Gastroesophageal sphincter (tissue), 4 donors: ENCODE results near the gene TCF25. TPM values are rescaled to one million over a fixed set of nuclear protein-coding genes. Genes with fewer than 3 reads are reported as not detected.

Experiments used
- ATAC-seq: fragments of 150-250 bp; one replicate; pipeline ENCODE4 v1.9.1; 2016; ENCODE audit warnings: mild to moderate bottlenecking, moderate library complexity
- H3K27ac ChIP-seq, 4 donors: fragments of 200-600 bp; sonication (generic) in 3 of 4; 1 replicate in 3 of 4; 2 replicates in 1 of 4; pipeline ENCODE4 v1.5.1; 2016 to 2019
- H3K27me3 ChIP-seq: fragments of 200-600 bp; sonication (generic); one replicate; pipeline ENCODE4 v1.5.1; 2019
- H3K36me3 ChIP-seq, 2 donors: fragments of 200-600 bp; sonication (generic); one replicate each; pipeline ENCODE4 v1.5.1; 2019; ENCODE audit warnings: control low read depth in 1 of 2
- H3K4me1 ChIP-seq, 3 donors: fragments of 200-600 bp; sonication (generic); 1 replicate in 2 of 3; 2 replicates in 1 of 3; pipeline ENCODE4 v1.5.1; 2016 to 2019; ENCODE audit warnings: control low read depth in 2 of 3
- H3K4me3 ChIP-seq, 2 donors: fragments of 200-600 bp; sonication (generic); one replicate each; pipeline ENCODE4 v1.5.1; 2019; ENCODE audit warnings: mild to moderate bottlenecking in 1 of 2, moderate library complexity in 1 of 2
- H3K9me3 ChIP-seq, 3 donors: fragments of 200-600 bp; sonication (generic); one replicate each; pipeline ENCODE4 v1.5.1; 2017 to 2019; ENCODE audit warnings: control low read depth in 2 of 3
- EP300 ChIP-seq: sonication (generic); formaldehyde crosslinking; IDR thresholded peaks from one replicate; pipeline ENCODE4 v1.6.1; 2017; ENCODE audit warnings: antibody characterized with exemption, mild to moderate bottlenecking
- POLR2A ChIP-seq, 2 donors: fragments of 450-650 bp; IDR thresholded peaks; one replicate each; pipeline ENCODE4 v1.6.1; 2017; ENCODE audit warnings: antibody characterized with exemption in 2 of 2, mild to moderate bottlenecking in 2 of 2, moderate library complexity in 1 of 2
- POLR2AphosphoS5 ChIP-seq: sonication (generic); formaldehyde crosslinking; IDR thresholded peaks from one replicate; pipeline ENCODE4 v1.6.1; 2017; ENCODE audit warnings: antibody characterized with exemption
- WGBS, 2 donors: methylation state at CpG; one replicate each; pipeline ENCODE4 v1.1.5; 2018; ENCODE audit warnings: low coverage in 1 of 2; 5-methylcytosine and 5-hydroxymethylcytosine counted together
- total RNA-seq, 4 donors: library from RNA; depleted of rRNA; stranded (reverse); fragments of >200 nt; gene quantifications; one replicate each; pipeline ENCODE4 v1.1.0, GENCODE V29; 2016
- TF ChIP-seq, protein P1 (sequence below), 4 experiments: fragments of 200-600 bp in 2 of 4; fragments of 450-650 bp in 2 of 4; sonication (generic) in 1 of 4; IDR thresholded peaks; one replicate each; pipeline ENCODE4 v1.5.1; 2017 to 2019; ENCODE audit warnings: antibody characterized with exemption in 4 of 4, mild to moderate bottlenecking in 2 of 4, moderate library complexity in 2 of 4

Gene TCF25
- total RNA-seq, 4 donors from 2014 or later: 118 to 165 (median 134) TPM

DNA sequence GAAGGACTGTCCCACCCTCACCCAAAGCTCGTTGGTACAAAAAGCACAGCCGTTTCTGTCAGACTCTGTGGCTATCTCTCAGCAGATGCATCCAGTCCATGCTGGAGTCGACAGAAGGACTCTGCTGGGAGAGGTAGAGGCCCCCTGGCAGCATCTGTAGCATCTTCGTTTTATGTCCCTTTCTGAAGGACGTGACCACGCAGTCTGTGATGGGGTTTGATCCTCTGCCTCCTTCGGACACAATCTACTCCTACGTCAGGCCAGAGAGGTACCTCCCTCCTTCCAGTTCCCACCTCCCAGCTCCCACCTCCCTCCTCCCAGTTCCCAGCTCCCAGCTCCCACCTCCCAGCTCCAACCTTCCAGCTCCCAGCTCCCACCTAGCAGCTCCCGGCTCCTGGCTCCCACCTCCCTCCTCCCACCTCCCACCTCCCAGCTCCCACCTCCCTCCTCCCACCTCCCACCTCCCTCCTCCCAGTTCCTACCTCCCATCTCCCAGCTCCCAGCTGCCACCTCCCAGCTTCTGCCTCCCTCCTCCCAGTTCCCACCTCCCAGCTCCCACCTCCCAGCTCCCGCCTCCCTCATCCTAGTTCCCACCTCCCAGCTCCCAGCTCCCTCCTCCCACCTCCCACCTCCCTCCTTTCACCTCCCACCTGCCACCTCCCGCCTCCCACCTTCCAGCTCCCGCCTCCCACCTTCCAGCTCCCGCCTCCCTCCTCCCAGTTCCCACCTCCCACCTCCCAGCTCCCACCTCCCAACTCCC lies 33.8 kb downstream of the TCF25 start:
- Histone ChIP-seq H3K36me3 (peaks cover 0 to 96% of the 10 kb centered on the region in 2 donors), H3K27ac (no peak overlapping the region), H3K4me3 (no peak overlapping the region), H3K4me1 (peaks cover 0 to 11% (median 6%) of the 10 kb centered on the region in 3 donors), H3K27me3 (no peaks in the 10 kb centered on the region), H3K9me3 (no peaks in the 10 kb centered on the region)
- TF ChIP-seq EP300 (no peak), POLR2A (IDR thresholded peaks at IDR 0.05) (no peak), POLR2AphosphoS5 (no peak)
- TF ChIP-seq, protein P1, sequence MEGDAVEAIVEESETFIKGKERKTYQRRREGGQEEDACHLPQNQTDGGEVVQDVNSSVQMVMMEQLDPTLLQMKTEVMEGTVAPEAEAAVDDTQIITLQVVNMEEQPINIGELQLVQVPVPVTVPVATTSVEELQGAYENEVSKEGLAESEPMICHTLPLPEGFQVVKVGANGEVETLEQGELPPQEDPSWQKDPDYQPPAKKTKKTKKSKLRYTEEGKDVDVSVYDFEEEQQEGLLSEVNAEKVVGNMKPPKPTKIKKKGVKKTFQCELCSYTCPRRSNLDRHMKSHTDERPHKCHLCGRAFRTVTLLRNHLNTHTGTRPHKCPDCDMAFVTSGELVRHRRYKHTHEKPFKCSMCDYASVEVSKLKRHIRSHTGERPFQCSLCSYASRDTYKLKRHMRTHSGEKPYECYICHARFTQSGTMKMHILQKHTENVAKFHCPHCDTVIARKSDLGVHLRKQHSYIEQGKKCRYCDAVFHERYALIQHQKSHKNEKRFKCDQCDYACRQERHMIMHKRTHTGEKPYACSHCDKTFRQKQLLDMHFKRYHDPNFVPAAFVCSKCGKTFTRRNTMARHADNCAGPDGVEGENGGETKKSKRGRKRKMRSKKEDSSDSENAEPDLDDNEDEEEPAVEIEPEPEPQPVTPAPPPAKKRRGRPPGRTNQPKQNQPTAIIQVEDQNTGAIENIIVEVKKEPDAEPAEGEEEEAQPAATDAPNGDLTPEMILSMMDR (IDR thresholded peaks at IDR 0.05): no peak
- WGBS, 2 donors: 98 to 100% methylated on average over 2 to 7 of the region's 13 CpGs
- no peak for ATAC-seq

DNA sequence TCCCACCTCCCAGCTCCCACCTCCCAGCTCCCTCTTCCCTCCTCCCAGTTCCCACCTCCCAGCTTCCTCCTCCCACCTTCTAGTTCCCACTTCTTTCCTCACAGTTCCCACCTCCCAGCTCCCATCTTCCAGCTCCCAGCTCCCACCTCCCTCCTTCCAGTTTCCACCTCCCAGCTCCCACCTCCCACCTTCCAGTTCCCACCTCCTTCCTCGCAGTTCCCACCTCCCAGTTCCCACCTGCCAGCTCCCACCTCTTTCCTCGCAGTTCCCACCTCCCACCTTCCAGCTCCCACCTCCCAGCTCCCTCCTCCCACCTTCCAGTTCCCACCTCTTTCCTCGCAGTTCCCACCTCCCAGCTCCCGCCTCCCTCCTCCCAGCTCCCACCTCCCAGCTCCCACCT lies 34.8 kb downstream of the TCF25 start:
- H3K36me3 ChIP-seq: peaks cover 0 to 95% of the 10 kb centered on the region in 2 donors
- ATAC-seq: no peak
- H3K9me3 ChIP-seq: no peaks in the 10 kb centered on the region
- WGBS, 2 donors: 78 to 96% methylated on average over 3 to 4 of the region's 4 CpGs
- no peak for TF ChIP-seq EP300
- no peak for TF ChIP-seq POLR2A (IDR thresholded peaks at IDR 0.05)
- TF ChIP-seq, protein P1 (IDR thresholded peaks at IDR 0.05): no peak
- no peak for TF ChIP-seq POLR2AphosphoS5
- H3K4me3 ChIP-seq: no peak overlapping the region
- no peak overlapping the region for H3K27ac ChIP-seq
- no peaks in the 10 kb centered on the region for H3K27me3 ChIP-seq
- H3K4me1 ChIP-seq: peaks cover 0 to 11% (median 6%) of the 10 kb centered on the region in 3 donors

DNA sequence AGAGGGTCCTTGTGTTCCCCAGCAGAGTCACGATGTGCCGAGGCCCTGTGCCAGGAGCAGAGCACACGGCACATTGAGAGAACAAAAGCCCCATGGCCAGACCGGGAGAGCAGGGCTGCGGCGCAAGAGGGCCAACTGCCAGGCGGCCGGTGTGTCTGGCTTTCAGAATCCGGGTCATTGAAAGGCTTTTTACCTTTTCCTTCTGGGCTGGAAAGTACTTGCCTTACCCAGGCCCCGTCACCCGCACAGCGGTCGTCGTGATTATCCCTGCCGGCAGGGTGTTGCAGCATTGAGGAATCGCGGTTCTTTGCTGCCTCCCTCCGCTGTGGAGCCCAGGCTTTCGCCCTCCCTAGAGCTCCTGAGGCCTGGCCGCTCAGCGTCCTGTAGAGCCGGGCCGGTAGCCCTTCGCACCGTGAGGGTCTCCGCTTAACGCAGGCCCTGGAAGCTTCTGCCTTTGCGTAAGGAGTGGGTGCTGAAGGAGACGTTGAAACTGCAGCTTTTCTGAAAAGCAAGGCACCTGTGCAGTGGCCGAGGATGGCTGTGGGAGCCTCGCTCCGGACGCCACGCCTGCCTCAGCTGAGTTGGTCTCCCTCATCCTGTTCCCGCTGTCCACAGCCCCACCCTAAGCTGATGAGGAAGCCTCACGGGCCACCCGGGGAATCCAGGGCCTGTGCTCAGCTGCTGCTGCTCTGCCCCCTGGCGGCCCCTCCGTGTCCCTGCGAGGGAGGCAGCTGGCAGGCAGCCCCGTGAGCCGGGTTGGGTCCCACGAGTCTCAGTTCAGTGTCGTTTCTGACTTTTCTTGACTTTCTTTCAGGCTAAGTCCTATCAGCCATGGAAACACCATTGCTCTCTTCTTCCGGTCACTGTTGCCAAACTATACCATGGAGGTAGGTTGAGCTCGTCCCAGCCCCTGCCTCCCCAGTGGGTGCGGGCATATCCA lies 36.7 kb downstream of the TCF25 start:
- no peak overlapping the region for H3K4me3 ChIP-seq
- peaks cover 0 to 83% of the 10 kb centered on the region in 2 donors for H3K36me3 ChIP-seq
- H3K27ac ChIP-seq: peak overlapping the region in 3 of 4 donors; percentile 33 to 54 (median 36)
- H3K27me3 ChIP-seq: no peaks in the 10 kb centered on the region
- ATAC-seq: peak; percentile 88
- no peaks in the 10 kb centered on the region for H3K9me3 ChIP-seq
- peaks cover 0 to 11% (median 6%) of the 10 kb centered on the region in 3 donors for H3K4me1 ChIP-seq
- WGBS, 2 donors: 40 to 67% methylated on average over 1 to 10 of the region's 47 CpGs
- TF ChIP-seq EP300 (no peak), POLR2A (IDR thresholded peaks at IDR 0.05) (no peak), POLR2AphosphoS5 (peak; percentile 27)
- TF ChIP-seq, protein P1 (IDR thresholded peaks at IDR 0.05): peak in 3 of 4 experiments; percentile 70 to 90 (median 76)

DNA sequence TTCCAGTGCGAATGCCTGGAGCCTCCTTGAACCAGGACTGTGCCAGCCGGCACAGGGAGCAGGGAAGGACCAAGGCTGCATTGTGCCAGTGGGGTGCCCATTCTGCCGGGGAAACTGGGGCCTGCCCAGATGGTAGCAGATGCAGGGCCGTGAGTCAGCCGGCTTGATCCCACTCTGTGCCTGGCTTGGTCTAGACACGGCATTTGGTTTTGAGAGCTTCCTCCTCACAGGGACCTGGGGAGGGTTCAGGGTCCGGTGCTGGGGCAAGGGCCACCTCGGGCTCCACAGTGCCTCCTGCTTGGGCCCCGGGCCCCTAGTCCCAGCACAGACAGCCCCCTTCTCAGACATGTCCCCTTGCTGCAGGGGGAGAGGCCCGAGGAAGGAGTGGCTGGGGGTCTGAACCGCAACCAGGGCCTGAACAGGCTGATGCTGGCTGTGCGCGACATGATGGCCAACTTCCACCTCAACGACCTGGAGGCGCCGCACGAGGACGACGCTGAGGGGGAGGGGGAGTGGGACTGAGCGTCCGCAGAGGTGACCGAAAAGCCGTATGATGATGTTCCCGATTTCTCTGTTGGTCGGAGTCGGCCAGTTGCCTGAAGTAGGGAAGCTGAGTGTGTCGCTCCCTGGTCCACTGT lies 37.4 kb downstream of the TCF25 start:
- peak overlapping the region in 1 of 4 donors; percentile 36 for H3K27ac ChIP-seq
- ATAC-seq: peak; percentile 19

More for the DNA sequence above, 37.4 kb downstream of the TCF25 start:
- H3K27me3 ChIP-seq: no peaks in the 10 kb centered on the region
- H3K4me3 ChIP-seq: no peak overlapping the region
- H3K4me1 ChIP-seq: peaks cover 0 to 11% (median 6%) of the 10 kb centered on the region in 3 donors
- 80 to 89% methylated on average over 1 to 14 of the region's 27 CpGs for WGBS, 2 donors
- TF ChIP-seq EP300: no peak
- TF ChIP-seq, protein P1 (IDR thresholded peaks at IDR 0.05): no peak
- TF ChIP-seq POLR2AphosphoS5: no peak
- no peak for TF ChIP-seq POLR2A (IDR thresholded peaks at IDR 0.05)
- H3K36me3 ChIP-seq: peaks cover 0 to 75% of the 10 kb centered on the region in 2 donors
- no peaks in the 10 kb centered on the region for H3K9me3 ChIP-seq
